ENCODE measurements around the gene RELN. TPM values are rescaled to one million over a fixed set of nuclear protein-coding genes. Genes with fewer than 3 reads are reported as not detected.

The RELN gene
- total RNA-seq, 4 donors from 2014 or later = 2.2 to 8.6 (median 3.5) TPM

DNA sequence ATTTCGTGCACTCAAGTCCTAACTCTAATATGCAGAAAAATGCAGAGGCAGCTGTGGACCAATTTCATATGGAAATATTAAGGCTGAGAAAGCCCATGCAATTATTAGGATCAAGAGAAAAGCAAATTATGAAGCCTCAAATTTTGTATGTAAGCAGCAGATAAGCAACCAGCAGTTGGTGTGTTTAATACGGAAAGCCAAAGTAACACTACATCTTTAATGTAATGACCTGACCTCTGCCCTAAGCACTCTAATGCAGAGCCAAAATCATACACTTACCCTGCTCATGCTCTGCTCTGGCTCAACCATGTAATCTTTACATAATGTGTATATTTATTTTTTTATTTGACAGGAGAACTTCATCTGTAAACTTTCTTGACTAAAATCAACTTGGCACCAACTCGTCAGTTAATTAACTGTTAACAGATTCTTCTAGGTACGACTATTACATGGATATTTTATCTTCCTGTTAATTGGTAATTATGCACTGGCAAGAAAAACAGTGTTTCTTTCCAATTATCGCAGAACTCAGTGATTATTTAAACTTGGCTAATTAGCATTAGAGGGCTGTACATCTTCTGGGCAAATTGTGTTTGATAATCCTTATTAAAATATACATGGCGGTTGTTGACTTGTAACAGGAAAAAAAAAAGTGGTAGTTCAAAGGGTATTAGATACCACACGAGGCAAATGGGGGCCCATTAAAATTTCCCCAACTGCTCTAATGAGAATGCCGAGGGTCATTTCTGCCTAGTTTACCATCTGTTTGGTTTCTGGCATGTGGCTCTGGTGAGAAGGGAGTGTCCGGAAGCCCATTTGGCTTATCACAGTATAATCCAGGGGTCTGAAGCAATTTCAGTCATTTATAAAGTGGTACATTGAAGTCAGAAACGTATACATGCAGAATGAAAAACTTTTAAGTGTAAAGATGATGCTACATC, 94.5 kb downstream of the RELN start:
- TF ChIP-seq, protein P1, sequence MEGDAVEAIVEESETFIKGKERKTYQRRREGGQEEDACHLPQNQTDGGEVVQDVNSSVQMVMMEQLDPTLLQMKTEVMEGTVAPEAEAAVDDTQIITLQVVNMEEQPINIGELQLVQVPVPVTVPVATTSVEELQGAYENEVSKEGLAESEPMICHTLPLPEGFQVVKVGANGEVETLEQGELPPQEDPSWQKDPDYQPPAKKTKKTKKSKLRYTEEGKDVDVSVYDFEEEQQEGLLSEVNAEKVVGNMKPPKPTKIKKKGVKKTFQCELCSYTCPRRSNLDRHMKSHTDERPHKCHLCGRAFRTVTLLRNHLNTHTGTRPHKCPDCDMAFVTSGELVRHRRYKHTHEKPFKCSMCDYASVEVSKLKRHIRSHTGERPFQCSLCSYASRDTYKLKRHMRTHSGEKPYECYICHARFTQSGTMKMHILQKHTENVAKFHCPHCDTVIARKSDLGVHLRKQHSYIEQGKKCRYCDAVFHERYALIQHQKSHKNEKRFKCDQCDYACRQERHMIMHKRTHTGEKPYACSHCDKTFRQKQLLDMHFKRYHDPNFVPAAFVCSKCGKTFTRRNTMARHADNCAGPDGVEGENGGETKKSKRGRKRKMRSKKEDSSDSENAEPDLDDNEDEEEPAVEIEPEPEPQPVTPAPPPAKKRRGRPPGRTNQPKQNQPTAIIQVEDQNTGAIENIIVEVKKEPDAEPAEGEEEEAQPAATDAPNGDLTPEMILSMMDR (IDR thresholded peaks at IDR 0.05) = no peak
- no peak for TF ChIP-seq POLR2A (IDR thresholded peaks at IDR 0.05)
- TF ChIP-seq EP300 (IDR thresholded peaks at IDR 0.05) = no peak
- TF ChIP-seq POLR2AphosphoS5 (IDR thresholded peaks at IDR 0.05) = no peak
- WGBS, 2 donors (ENCODE audit: low coverage in 1 of 2) = 37 to 53% methylated on average over 8 to 10 of the region's 10 CpGs
- no peak for ATAC-seq
- Histone ChIP-seq H3K9me3 (no peaks in the 10 kb centered on the region), H3K4me3 (no peak overlapping the region), H3K27me3 (no peaks in the 10 kb centered on the region), H3K4me1 (no peaks in the 10 kb centered on the region), H3K27ac (no peak overlapping the region), H3K36me3 (no peaks in the 10 kb centered on the region)

DNA sequence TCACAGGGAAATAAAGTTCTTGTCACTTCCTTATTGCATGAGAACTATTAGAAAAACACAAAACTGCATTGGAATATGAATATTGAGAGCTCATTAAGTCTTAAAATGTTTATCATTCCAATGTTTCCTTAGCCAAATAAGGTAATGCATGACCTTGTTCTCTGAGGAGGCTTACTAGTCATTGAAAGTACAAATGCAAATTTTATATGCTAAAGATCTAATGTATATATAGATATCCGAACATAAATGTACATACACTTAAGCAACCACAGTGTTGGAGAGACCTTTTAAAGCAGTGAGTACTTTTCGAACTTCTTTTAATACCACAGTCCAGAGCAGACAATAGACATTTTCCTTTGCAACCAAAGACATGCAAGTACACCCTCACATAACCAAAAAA, 96.1 kb downstream of the RELN start:
- TF ChIP-seq, protein P1 (IDR thresholded peaks at IDR 0.05) = no peak
- TF ChIP-seq EP300 (IDR thresholded peaks at IDR 0.05) = no peak
- TF ChIP-seq POLR2A (IDR thresholded peaks at IDR 0.05) = no peak
- no peak for TF ChIP-seq POLR2AphosphoS5 (IDR thresholded peaks at IDR 0.05)
- 57 to 76% methylated on average over 2 of the region's 2 CpGs for WGBS, 2 donors (ENCODE audit: low coverage in 1 of 2)
- Histone ChIP-seq H3K4me3 (no peak overlapping the region), H3K9me3 (no peaks in the 10 kb centered on the region), H3K27ac (no peak overlapping the region), H3K27me3 (no peaks in the 10 kb centered on the region), H3K36me3 (no peaks in the 10 kb centered on the region), H3K4me1 (no peaks in the 10 kb centered on the region)
- ATAC-seq = no peak

- TF ChIP-seq EP300 (IDR thresholded peaks at IDR 0.05) (no peak), POLR2A (IDR thresholded peaks at IDR 0.05) (no peak), POLR2AphosphoS5 (IDR thresholded peaks at IDR 0.05) (no peak)
- TF ChIP-seq, protein P1 (IDR thresholded peaks at IDR 0.05) = no peak
- ATAC-seq = no peak
- H3K4me1 ChIP-seq = no peaks in the 10 kb centered on the region
- no peak overlapping the region for H3K4me3 ChIP-seq
- no peaks in the 10 kb centered on the region for H3K36me3 ChIP-seq
- H3K27me3 ChIP-seq = no peaks in the 10 kb centered on the region
- WGBS, 2 donors (ENCODE audit: low coverage in 1 of 2) = 18 to 32% methylated on average over 3 of the region's 3 CpGs
- H3K9me3 ChIP-seq = no peaks in the 10 kb centered on the region
- H3K27ac ChIP-seq = no peak overlapping the region
Measured at GRCh38 chr7:103889451-103889850, 100.0 kb downstream of the RELN start.

DNA sequence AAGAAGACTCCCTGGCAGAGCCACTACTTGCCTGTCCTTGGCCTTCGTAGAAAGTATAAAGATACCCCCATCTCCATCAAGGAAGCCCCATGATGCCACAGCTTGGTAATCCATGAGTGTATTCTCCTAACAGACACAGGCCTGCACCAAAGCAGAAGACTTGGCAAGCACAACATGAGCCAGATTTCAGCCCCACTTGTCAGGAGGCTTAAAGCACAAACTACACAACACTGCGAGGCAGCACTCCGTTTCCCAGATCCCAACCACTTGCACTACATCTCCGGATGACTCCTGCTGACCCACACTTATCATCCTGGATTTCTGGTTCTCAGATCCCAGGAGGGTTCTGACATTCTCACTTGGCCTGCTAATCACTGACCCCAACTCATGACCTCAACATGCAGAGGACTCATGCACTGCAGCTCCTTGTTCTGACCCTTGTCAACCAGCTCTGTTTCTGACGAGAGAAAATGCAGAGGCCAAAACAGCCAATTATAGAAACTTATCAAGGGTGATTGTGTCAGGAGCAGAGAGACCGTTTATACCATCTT, 100.8 kb downstream of the RELN start:
- 46 to 81% methylated on average over 3 to 5 of the region's 6 CpGs for WGBS, 2 donors (ENCODE audit: low coverage in 1 of 2)
- Histone ChIP-seq H3K36me3 (no peaks in the 10 kb centered on the region), H3K4me3 (no peak overlapping the region), H3K4me1 (no peaks in the 10 kb centered on the region), H3K9me3 (no peaks in the 10 kb centered on the region), H3K27me3 (no peaks in the 10 kb centered on the region), H3K27ac (no peak overlapping the region)
- ATAC-seq = no peak
- TF ChIP-seq POLR2AphosphoS5 (IDR thresholded peaks at IDR 0.05) (no peak), POLR2A (IDR thresholded peaks at IDR 0.05) (no peak), EP300 (IDR thresholded peaks at IDR 0.05) (no peak)
- TF ChIP-seq, protein P1 (IDR thresholded peaks at IDR 0.05) = no peak

Data from gastroesophageal sphincter (tissue), 4 donors.